GM12873 (cell line): ENCODE data around the gene MBD3L2.
A peak's percentile ranks its signal among the peaks of the same experiment; 100 is the strongest.

Experiments
- TF ChIP-seq, protein P1 (sequence below): IDR thresholded peaks from 2 replicates; pipeline ENCODE4 v1.5.1; 2012; ENCODE audit warnings: low read depth, mild to moderate bottlenecking, moderate library complexity, low read length, control low read depth; ENCODE audit not compliant: insufficient read depth; ENCODE audit errors: missing control alignments

The MBD3L2 gene

DNA sequence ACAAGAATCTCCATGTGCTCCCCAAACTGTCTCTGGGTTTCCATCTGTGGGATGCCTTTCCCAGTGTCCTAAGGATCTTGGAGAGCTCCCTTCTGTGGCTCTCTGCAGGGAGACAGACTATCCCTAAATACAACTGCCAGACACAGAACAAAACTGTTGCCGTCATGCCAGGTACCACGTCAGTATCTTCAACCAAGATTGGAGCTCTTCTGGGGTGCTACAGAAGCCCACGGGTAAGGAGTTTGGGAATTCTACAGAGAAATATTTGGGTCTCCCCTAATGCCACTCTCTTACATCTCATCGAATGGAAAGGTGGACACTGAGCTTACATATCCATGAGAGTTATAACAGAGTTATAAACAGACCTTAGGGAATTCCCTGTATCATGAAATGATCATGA is 14.2 kb downstream of the MBD3L2 start:
- TF ChIP-seq, protein P1, sequence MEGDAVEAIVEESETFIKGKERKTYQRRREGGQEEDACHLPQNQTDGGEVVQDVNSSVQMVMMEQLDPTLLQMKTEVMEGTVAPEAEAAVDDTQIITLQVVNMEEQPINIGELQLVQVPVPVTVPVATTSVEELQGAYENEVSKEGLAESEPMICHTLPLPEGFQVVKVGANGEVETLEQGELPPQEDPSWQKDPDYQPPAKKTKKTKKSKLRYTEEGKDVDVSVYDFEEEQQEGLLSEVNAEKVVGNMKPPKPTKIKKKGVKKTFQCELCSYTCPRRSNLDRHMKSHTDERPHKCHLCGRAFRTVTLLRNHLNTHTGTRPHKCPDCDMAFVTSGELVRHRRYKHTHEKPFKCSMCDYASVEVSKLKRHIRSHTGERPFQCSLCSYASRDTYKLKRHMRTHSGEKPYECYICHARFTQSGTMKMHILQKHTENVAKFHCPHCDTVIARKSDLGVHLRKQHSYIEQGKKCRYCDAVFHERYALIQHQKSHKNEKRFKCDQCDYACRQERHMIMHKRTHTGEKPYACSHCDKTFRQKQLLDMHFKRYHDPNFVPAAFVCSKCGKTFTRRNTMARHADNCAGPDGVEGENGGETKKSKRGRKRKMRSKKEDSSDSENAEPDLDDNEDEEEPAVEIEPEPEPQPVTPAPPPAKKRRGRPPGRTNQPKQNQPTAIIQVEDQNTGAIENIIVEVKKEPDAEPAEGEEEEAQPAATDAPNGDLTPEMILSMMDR, result no peak

DNA sequence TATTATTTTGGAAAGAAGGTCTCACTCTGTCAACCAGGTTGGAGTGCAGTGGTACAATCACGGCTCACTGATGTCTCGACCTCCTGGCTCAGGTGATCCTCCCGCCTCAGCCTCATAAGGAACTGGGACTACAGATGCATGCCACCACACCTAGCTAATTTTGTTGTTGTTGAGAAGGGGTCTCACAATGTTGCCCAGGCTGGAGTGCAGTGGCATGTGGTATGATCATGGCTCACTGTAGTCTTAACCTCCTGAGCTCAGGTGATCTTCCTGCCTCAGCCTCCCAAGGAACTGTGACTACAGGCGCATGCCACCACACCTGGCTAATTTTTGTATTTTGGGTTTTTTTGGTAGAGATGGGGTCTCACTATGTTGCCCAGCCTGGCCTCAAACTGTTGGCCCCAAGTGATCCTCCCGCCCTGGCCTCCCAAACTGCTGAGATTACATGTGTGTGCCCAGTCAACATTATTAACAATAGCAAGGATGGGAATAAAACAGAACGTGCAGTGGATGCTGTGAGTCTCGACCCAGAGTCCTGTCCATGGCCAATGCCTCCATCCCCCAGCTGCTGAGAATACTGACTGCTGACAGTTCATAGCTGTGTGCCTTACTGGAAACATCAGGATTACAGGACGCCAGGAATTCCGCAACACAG is 14.8 kb downstream of the MBD3L2 start:
- TF ChIP-seq, protein P1, result no peak

DNA sequence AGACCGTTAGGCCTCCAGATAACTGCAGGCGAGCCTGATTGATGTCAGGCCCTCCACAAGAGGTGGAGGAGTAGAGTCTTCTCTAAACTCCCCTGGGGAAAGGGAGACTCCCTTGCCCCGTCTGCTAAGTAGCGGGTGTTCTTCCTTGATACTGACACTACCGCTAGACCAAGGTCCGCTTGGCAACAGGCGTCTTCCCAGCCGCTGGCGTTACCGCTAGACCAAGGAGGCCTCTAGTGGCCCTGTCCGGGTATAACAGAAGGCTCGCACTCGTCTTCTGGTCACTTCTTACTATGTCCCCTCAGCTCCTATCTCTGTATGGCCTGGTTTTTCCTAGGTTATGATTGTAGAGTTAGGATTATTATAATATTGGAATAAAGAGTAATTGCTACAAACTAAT is 18.0 kb downstream of the MBD3L2 start:
- TF ChIP-seq, protein P1, result peak; percentile 27

GRCh38 chr19:7067716-7068115 is 18.6 kb downstream of the MBD3L2 start:
- TF ChIP-seq, protein P1, result no peak

- TF ChIP-seq, protein P1, result no peak
Measured at GRCh38 chr19:7068599-7068998, 19.5 kb downstream of the MBD3L2 start.

DNA sequence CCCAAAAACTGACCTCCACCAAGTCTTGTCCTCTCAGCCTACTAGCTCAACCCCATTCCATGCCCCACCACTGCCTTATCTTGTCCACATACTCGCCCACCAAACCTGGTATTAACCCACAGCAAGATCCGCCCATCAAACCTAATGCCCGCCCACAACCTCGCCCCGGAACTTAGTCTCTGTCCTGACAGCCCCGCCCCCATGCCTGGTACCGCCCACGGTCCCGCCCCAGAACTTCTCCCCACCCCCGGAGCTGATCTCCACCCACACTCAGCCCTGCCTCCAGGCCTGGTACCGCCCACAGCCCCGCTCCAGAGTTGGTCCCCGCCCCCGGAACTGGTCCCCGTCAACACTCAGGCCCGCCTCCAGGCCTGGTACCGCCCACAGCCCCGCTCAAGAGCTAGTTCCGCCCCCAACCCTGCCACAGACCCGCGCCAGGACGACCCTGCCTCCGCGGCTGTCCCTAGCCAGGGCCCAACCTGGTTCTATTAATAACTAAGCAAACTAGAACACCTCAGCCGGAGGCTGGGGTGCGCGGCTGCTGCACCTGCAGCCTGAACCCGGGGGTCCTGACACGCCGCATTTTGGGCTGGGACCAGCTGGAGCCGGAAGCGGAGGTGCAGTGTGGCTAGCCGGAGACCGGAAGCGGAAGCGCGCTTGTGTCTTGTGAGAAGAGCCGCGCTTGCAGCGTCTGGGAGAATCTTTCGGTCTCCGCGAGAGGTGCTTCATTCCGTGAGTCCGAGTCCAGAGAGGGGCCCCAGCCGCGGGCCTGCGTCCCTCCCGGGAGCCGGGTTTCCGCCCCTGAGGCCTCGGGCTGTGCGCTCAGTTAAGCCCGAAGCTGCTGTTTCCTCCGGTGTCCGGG is 20.2 kb downstream of the MBD3L2 start, which contains the start of gene ZNF557:
ZNF557 (plus strand) TSS at position 662 of the 862 bp plus-strand sequence. CDS start 5,372 bp downstream, outside the sequence.
- TF ChIP-seq, protein P1, result no peak

DNA sequence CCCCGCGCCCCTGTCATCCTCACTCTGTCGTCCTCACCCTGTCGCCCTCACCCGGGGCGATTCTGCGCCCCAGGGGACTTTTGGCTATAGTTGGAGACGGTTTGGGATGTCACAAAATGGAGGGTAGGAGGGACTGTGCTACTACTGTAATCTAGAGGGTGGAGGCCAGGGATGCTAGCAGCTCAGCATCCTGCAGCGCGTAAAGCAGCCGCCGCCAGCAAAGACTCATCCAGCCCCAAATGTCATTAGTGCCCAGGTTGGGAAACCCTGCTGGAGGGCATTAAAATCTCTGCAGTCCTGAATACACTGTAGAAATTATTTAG is 20.7 kb downstream of the MBD3L2 start:
- TF ChIP-seq, protein P1, result no peak
